OCI-LY7 (cell line): ENCODE measurements around the gene VSNL1.

Source experiments
- EZH2phosphoT487 ChIP-seq: fragments of 200-600 bp; sonication (generic); IDR thresholded peaks from 2 replicates; pipeline ENCODE4 v1.6.1; 2018; ENCODE audit warnings: low read depth, borderline replicate concordance, mild to moderate bottlenecking, mixed run types, antibody characterized with exemption, low read length, moderate library complexity, mixed read lengths
- TF ChIP-seq, protein P1 (sequence below): fragments of 200-600 bp; sonication (generic); conservative IDR thresholded peaks from 2 replicates; pipeline ENCODE4 v1.5.1; 2014; ENCODE audit warnings: mild to moderate bottlenecking, antibody characterized with exemption, low read length, moderate library complexity, mixed read lengths

DNA sequence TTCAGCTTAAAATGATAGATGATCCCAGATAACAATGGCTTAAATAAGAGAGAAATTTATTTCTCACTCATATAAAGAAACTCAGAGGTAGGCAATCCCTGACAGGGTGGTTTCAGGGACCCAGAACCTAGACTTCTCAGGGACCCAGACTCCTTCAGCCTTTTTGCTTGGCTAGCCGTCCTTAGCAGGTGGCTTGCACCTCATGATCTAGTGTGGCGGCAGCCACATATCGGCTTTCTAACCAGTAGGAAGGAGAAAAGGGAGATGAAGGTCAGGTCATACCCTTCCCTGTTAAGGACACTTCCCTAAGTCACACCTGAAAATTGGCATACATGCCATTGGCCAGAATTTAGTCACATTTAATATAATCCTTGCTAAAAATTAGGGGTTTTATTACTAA, 18.4 kb downstream of the VSNL1 start:
- TF ChIP-seq, protein P1, sequence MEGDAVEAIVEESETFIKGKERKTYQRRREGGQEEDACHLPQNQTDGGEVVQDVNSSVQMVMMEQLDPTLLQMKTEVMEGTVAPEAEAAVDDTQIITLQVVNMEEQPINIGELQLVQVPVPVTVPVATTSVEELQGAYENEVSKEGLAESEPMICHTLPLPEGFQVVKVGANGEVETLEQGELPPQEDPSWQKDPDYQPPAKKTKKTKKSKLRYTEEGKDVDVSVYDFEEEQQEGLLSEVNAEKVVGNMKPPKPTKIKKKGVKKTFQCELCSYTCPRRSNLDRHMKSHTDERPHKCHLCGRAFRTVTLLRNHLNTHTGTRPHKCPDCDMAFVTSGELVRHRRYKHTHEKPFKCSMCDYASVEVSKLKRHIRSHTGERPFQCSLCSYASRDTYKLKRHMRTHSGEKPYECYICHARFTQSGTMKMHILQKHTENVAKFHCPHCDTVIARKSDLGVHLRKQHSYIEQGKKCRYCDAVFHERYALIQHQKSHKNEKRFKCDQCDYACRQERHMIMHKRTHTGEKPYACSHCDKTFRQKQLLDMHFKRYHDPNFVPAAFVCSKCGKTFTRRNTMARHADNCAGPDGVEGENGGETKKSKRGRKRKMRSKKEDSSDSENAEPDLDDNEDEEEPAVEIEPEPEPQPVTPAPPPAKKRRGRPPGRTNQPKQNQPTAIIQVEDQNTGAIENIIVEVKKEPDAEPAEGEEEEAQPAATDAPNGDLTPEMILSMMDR: no peak
- no peak for TF ChIP-seq EZH2phosphoT487
